Stimulated activated CD8-positive, alpha-beta memory T cell treated with anti-CD3 and anti-CD28 coated beads, Interleukin-12 subunit alpha, Interleukin-12 subunit beta, amount 100 ng/mL, for 24 hours (primary cell): ENCODE measurements around the gene KCNJ6.

ENCODE experiments used
- DNase-seq: peaks from one replicate; pipeline ENCODE4 v3.0.0-alpha.2; 2020; ENCODE audit errors: extremely low read depth

KCNJ6 gene

GRCh38 chr21:37566790-37567615, 349.3 kb downstream of the KCNJ6 start:
- DNase-seq: no peak

- DNase-seq: no peak
Measured at GRCh38 chr21:37565530-37566223, 350.6 kb downstream of the KCNJ6 start.

GRCh38 chr21:37564924-37565529, 351.2 kb downstream of the KCNJ6 start:
- DNase-seq: no peak

- DNase-seq: peak; percentile 82
Measured at GRCh38 chr21:37564341-37564923, 351.8 kb downstream of the KCNJ6 start.

GRCh38 chr21:37563641-37564340, 352.5 kb downstream of the KCNJ6 start:
- DNase-seq: peak; percentile 85

- no peak for DNase-seq
Measured at GRCh38 chr21:37562920-37563640, 353.2 kb downstream of the KCNJ6 start.

- DNase-seq: no peak
Measured at GRCh38 chr21:37561941-37562919, 354.0 kb downstream of the KCNJ6 start.

- DNase-seq: no peak
Measured at GRCh38 chr21:37561506-37561905, 354.8 kb downstream of the KCNJ6 start.

- DNase-seq: no peak
Measured at GRCh38 chr21:37560385-37560784, 355.9 kb downstream of the KCNJ6 start.

- no peak for DNase-seq
Measured at GRCh38 chr21:37558676-37559211, 357.5 kb downstream of the KCNJ6 start.
